ENCODE results near the gene KLF11. TPM values are rescaled to one million over a fixed set of nuclear protein-coding genes. Genes with fewer than 3 reads are reported as not detected.

Gene KLF11
- polyA plus RNA-seq, 2 of the 4 experiments (the other 2 are of a cell fraction) = 2.8 to 8.2 TPM

GRCh38 chr2:10054424-10054823, 11.1 kb downstream of the KLF11 start:
- FAIRE-seq (no peak), ATAC-seq (no peak), DNase-seq (ENCODE audit: low read depth in 1 of 2, low spot score in 1 of 2) (no peak)
- POLR2A ChIA-PET = no interaction called here
- H3K9me3 ChIP-seq = no peaks in the 10 kb centered on the region
- no peak overlapping the region for H3K27ac ChIP-seq
- no peak overlapping the region for H3K4me3 ChIP-seq
- TF ChIP-seq ZC3H11A (IDR thresholded peaks at IDR 0.05) (no peak), CEBPB (IDR thresholded peaks at IDR 0.05) (no peak), JUN (IDR thresholded peaks at IDR 0.05) (no peak), SREBF2 (IDR thresholded peaks at IDR 0.05) (no peak), GATA3 (IDR thresholded peaks at IDR 0.05; ENCODE audit: borderline replicate concordance) (no peak), HDAC2 (IDR thresholded peaks at IDR 0.05) (no peak), HOXB13 (CRISPR knock-in tag; IDR thresholded peaks at IDR 0.05; ENCODE audit: low read depth) (no peak), EHMT2 (IDR thresholded peaks at IDR 0.05; ENCODE audit: low read depth) (no peak), FOXS1 (CRISPR knock-in tag; IDR thresholded peaks at IDR 0.05) (no peak)
- CTCF ChIA-PET = interaction anchor here (1.3 to 12.5 kb wide), 2 partner anchors 18 to 240 kb away, joined by 8 to 232 read pairs; no protein-coding TSS in a partner anchor
- WGBS (ENCODE audit: missing lambda C conversion rate) = 74% methylated on average over 7 of the region's 7 CpGs
- no peaks in the 10 kb centered on the region for H3K4me1 ChIP-seq
- no peak overlapping the region for H3K4me2 ChIP-seq

GRCh38 chr2:10054976-10055375, 11.6 kb downstream of the KLF11 start:
- H3K27ac ChIP-seq = no peak overlapping the region
- no peak overlapping the region for H3K4me3 ChIP-seq
- FAIRE-seq = no peak
- H3K4me2 ChIP-seq = no peak overlapping the region
- POLR2A ChIA-PET = no interaction called here
- ATAC-seq = no peak
- DNase-seq (ENCODE audit: low read depth in 1 of 2, low spot score in 1 of 2) = no peak
- no peaks in the 10 kb centered on the region for H3K9me3 ChIP-seq
- WGBS (ENCODE audit: missing lambda C conversion rate) = 86% methylated on average over 7 of the region's 7 CpGs
- TF ChIP-seq ELK1 (IDR thresholded peaks at IDR 0.05; ENCODE audit: low read depth, low read length) = no peak
- TF ChIP-seq TFCP2L1 (CRISPR knock-in tag; IDR thresholded peaks at IDR 0.05) = no peak
- no peak for TF ChIP-seq NPAS2 (CRISPR knock-in tag; IDR thresholded peaks at IDR 0.05; ENCODE audit: borderline replicate concordance)
- TF ChIP-seq HMGXB4 (CRISPR knock-in tag; IDR thresholded peaks at IDR 0.05; ENCODE audit: borderline replicate concordance) = no peak
- TF ChIP-seq FOSB (CRISPR knock-in tag; IDR thresholded peaks at IDR 0.05) = no peak
- CTCF ChIA-PET = interaction anchor here (1.3 to 12.5 kb wide), 2 partner anchors 17 to 241 kb away, joined by 8 to 232 read pairs; no protein-coding TSS in a partner anchor
- no peaks in the 10 kb centered on the region for H3K4me1 ChIP-seq

- no peaks in the 10 kb centered on the region for H3K9me3 ChIP-seq
- 82% methylated on average over 11 of the region's 11 CpGs for WGBS (ENCODE audit: missing lambda C conversion rate)
- CTCF ChIA-PET = interaction anchor here (1.2 to 6.5 kb wide), 7 partner anchors 9 to 257 kb away, joined by 5 to 103 read pairs (median 11); no protein-coding TSS in a partner anchor
- H3K4me1 ChIP-seq = no peaks in the 10 kb centered on the region
- FAIRE-seq (no peak), DNase-seq (ENCODE audit: low read depth in 1 of 2, low spot score in 1 of 2) (no peak), ATAC-seq (no peak)
- TF ChIP-seq HEYL (CRISPR knock-in tag; IDR thresholded peaks at IDR 0.05) = no peak
- no peak for TF ChIP-seq ZC3H11A (IDR thresholded peaks at IDR 0.05)
- no peak for TF ChIP-seq RNF2 (IDR thresholded peaks at IDR 0.05; ENCODE audit: borderline replicate concordance, low read depth)
- TF ChIP-seq CHD2 (IDR thresholded peaks at IDR 0.05; ENCODE audit: low read length, partially characterized antibody) = no peak
- TF ChIP-seq MYC (IDR thresholded peaks at IDR 0.05; ENCODE audit: borderline replicate concordance, low read length) = no peak
- no peak for TF ChIP-seq KDM5A (IDR thresholded peaks at IDR 0.05)
- no peak for TF ChIP-seq FOSB (CRISPR knock-in tag; IDR thresholded peaks at IDR 0.05)
- TF ChIP-seq ZFP36 (IDR thresholded peaks at IDR 0.05; ENCODE audit: borderline replicate concordance, partially characterized antibody) = no peak
- TF ChIP-seq FOXS1 (CRISPR knock-in tag; IDR thresholded peaks at IDR 0.05) = no peak
- TF ChIP-seq RFX5 (IDR thresholded peaks at IDR 0.05) = no peak
- TF ChIP-seq JUNB (IDR thresholded peaks at IDR 0.05) = no peak
- TF ChIP-seq TP53 (CRISPR knock-in tag; IDR thresholded peaks at IDR 0.05) = no peak
- TF ChIP-seq RAD21 (conservative IDR thresholded peaks at IDR 0.05 in 1 of 2, IDR thresholded peaks at IDR 0.05 in 1 of 2) = no peak
- no peak for TF ChIP-seq CBX2 (IDR thresholded peaks at IDR 0.05; ENCODE audit: borderline replicate concordance, low read depth)
- TF ChIP-seq EP300 (IDR thresholded peaks at IDR 0.05) = no peak
- H3K27ac ChIP-seq = no peak overlapping the region
- no peak overlapping the region for H3K4me2 ChIP-seq
- POLR2A ChIA-PET = no interaction called here
- no peak overlapping the region for H3K4me3 ChIP-seq
Measured at GRCh38 chr2:10056439-10056838, 13.1 kb downstream of the KLF11 start.
